Suprapubic skin (tissue), 4 donors: ENCODE results near the gene ERGIC1.

ENCODE experiments used
- CTCF ChIP-seq, 2 donors: fragments of 200-600 bp in 1 of 2; fragments of 450-650 bp in 1 of 2; sonication (generic) in 1 of 2; IDR thresholded peaks; one replicate each; pipeline ENCODE4 v1.5.1; 2016 to 2019; ENCODE audit warnings: antibody characterized with exemption in 2 of 2, mild to moderate bottlenecking in 1 of 2, moderate library complexity in 1 of 2
- EP300 ChIP-seq: sonication (generic); formaldehyde crosslinking; IDR thresholded peaks from one replicate; pipeline ENCODE4 v1.6.1; 2017; ENCODE audit warnings: antibody characterized with exemption
- POLR2A ChIP-seq, 2 donors: fragments of 450-650 bp; IDR thresholded peaks; one replicate each; pipeline ENCODE4 v1.6.1; 2017; ENCODE audit warnings: antibody characterized with exemption in 2 of 2, mild to moderate bottlenecking in 2 of 2, moderate library complexity in 2 of 2
- POLR2AphosphoS5 ChIP-seq, 3 donors: sonication (generic); formaldehyde crosslinking; IDR thresholded peaks; one replicate each; pipeline ENCODE4 v1.6.1; 2017; ENCODE audit warnings: antibody characterized with exemption in 3 of 3

- TF ChIP-seq POLR2AphosphoS5 (IDR thresholded peaks at IDR 0.05) (no peak), CTCF (IDR thresholded peaks at IDR 0.05) (no peak), EP300 (no peak), POLR2A (IDR thresholded peaks at IDR 0.05) (no peak)
These were observed 165.4 kb downstream of the ERGIC1 start for GRCh38 chr5:172999372-172999973.
